Subcutaneous adipose tissue (tissue), 4 donors: ENCODE data around the gene ZSWIM5. TPM values are rescaled to one million over a fixed set of nuclear protein-coding genes. Genes with fewer than 3 reads are reported as not detected.

Source experiments
- CTCF ChIP-seq: fragments of 450-650 bp; IDR thresholded peaks from one replicate; pipeline ENCODE4 v1.5.1; 2016; ENCODE audit warnings: low read depth, mild to moderate bottlenecking, control low read depth, antibody characterized with exemption, moderate library complexity
- total RNA-seq, 4 donors: library from RNA; depleted of rRNA; stranded (reverse); fragments of >200 nt; gene quantifications; one replicate each; pipeline ENCODE4 v1.1.0, GENCODE V29; 2016

ZSWIM5 gene
- total RNA-seq, 4 donors from 2014 or later, result 0.85 to 1.3 (median 1.0) TPM

GRCh38 chr1:45236136-45236535 lies 29.7 kb upstream of the ZSWIM5 start:
- no peak for TF ChIP-seq CTCF

- no peak for TF ChIP-seq CTCF
Measured at GRCh38 chr1:45230537-45230936, 24.1 kb upstream of the ZSWIM5 start.

DNA sequence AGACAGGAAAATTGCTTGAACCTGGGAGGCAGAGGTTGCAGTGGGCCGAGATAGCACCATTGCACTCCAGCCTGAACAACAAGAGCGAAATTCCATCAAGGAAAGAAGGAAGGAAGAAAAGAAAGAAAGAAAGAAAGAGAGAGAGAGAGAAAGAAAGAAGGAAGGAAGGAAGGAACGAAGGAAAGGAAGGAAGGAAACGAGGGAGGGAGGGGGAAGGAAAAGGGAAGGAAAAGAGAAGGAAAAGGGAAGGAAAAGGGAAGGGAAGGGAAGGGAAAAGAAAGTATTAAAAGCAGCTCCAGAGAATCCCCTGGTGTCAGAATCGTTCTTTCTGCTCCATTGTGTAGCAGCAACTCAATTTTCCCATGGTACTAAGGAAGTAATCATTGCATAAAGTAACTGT lies 19.2 kb upstream of the ZSWIM5 start:
- no peak for TF ChIP-seq CTCF

GRCh38 chr1:45221716-45222115 lies 15.3 kb upstream of the ZSWIM5 start:
- no peak for TF ChIP-seq CTCF

- no peak for TF ChIP-seq CTCF
Measured at GRCh38 chr1:45216861-45217260, 10.5 kb upstream of the ZSWIM5 start.

DNA sequence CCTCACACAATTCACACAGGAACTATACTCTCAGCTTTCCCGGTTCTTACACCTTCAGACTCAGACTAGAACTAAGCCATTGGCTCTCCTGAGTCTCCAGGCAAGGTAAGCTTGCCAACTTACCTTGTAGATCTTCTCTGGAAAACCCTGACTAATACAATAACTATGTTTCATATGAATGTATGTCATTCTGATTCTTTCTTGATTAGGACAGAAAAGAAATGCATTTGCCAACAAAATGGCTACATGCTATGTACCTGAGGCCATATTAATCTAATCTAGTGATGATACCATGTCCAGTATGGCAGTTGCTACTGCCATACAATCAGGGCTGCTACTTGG lies 9.8 kb upstream of the ZSWIM5 start:
- no peak for TF ChIP-seq CTCF

DNA sequence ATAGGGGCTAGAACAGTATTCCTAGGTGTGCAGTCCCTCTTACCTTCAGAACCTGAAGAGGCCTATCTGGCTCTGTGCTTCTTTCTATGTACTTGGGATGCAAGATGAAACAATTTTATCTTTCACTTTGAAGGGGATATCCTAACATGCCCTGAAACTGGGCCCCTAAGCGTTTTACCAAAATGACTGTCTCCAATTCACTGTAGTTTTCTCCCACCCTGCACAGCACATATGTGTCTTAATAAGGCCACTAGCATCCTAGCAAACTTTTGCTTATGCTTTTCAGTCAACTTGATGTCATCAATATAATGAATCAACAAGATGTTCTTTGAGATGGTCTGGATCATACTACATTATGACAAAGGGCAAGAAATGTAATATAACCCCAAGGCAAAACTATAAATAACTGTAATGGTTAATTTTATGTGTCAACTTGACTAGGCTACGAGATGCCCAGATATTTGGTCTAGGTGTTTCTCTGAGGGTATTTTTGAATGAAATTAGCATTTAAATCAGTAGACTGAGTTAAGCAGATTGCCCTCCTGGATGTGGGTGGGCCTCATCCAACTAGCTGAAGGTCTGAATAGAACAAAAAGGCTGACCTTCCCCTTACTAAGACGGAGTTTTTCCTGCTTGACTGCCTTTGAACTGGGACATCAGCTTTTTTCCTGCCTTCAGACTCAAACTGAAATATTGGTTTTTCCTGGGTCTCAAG lies 9.2 kb upstream of the ZSWIM5 start:
- no peak for TF ChIP-seq CTCF
